Posterior vena cava (tissue), 2 donors: ENCODE results near the gene LAMTOR3. TPM values are rescaled to one million over a fixed set of nuclear protein-coding genes. Genes with fewer than 3 reads are reported as not detected.
"Not testable (repeated sequence)": the region's sequence is repeated elsewhere in the genome, so short reads cannot be mapped to it uniquely, and the experiment has no call there.

ENCODE experiments used
- DNase-seq: peaks from one replicate; pipeline ENCODE4 v3.0.0-alpha.2; 2020; ENCODE audit warnings: low spot score
- intact Hi-C, 2 donors: fragments of 100-400 bp; cut with DNase I; formaldehyde crosslinking; loops; one replicate each; pipeline versions ENCODE4 v1.14.1 to v1.14.2; 2022 to 2023
- total RNA-seq, 2 donors: library from RNA; stranded (reverse); fragmentation: NEBNext Ultra II Directional; extraction: Animal tissue kit (Norgen Biotek cat#: 25700); gene quantifications; one replicate each; pipeline ENCODE4 v1.2.1, GENCODE V29; 2021
- donor health status: DM: yes; HTN: yes; CAD: no.
- donor health status: DM: yes; HTN: yes; CAD: no.

The LAMTOR3 gene
- total RNA-seq, 2 donors from 2014 or later = 26.1 to 30.6 TPM

DNA sequence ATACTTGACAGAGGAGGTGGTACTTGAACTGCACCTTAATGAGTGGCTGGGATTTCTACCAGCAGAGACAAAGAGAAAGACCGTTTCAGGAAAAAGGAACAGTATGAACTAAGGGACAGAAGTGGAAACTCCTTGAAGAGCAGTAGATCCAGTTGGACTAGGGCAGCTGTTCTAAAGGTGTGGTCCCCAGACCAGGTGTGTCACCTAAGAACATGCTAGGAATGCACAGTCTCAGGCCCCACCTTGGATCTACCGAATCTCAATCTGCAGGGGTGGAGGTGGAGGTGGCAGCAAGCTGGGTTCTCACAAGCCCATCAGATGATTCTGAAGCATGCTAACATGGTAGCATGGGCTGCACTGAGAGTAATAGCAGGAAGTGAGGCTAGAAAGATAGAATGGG, 55.3 kb downstream of the LAMTOR3 start:
- intact Hi-C loops = no loop called here

DNA sequence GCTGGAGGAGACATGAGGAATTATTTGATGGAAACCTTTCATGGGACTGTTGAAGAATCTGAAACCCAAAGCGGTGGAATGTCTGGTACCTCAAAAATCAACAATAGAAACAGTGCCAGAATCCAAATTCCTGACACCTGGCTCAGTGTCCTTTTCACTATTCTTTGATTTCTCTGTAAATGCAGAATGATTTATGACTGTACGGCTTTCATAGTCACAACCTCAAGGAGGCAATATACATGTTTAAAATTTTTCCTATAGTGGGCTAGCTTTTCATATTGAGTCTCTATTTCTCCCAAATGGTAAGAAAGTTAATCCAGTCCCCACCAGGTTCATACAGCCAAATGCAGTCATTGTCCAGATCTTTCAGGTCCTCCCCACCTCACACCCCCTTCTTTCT, 58.3 kb downstream of the LAMTOR3 start:
- no peak for DNase-seq
- intact Hi-C loops = no loop called here

More for the DNA sequence above, 55.3 kb downstream of the LAMTOR3 start:
- DNase-seq = no peak

DNA sequence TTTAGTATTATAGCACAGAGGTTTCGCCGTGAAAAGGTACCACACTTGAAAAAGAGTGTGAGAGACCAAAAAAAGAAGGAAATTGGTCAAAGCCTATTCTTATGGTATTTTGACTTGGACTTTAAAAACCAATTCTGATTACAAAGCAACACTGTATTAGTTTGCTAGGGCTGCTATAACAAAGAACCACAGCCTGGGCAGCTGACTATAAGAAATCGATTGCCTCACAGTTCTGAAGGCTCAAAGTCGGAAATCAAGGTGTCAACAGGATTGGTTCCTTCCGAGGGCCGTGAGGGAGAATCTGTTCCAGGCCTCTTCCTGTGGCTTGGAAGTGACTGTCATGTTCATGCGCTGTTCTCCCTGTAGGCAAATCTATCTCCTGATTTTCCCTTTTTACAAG, 59.7 kb downstream of the LAMTOR3 start:
- no peak for DNase-seq
- intact Hi-C loops = no loop called here

DNA sequence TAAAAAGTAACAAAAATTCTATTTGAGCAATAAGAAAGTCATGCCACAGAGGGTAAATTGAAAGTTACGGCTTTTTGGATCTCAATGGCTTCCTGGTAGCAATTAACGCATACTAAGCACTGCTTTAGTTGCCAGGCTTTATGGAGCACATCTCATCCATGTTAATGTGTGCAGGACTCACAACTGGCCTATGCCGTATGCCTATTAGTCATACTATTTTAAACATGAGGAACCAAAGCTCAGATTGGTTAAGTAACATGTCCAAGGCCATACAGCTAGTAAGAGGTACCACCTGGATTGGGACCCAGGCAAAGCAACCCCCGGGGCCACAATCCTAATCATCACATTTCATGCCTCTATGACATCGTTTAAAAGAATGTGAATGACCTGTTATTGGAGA, 60.5 kb downstream of the LAMTOR3 start:
- intact Hi-C loops = no loop called here
- no peak for DNase-seq

DNA sequence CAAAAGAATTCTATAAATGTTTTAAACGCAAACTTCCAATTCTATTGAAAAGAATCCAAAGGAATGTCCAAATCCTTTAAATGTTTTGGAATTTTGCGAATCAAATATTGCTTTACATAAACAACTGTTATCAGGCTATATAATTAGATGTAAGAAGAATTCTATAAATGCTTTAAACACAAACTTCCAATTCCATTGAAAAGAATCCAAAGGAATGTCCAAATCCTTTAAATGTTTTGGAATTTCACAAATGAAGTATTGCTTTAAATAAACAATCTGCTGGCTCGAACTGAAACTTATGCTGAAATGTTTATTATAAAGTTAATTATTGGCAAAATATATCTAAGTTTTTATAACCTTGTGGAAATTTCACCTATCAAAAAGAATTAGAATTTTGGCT, 61.5 kb downstream of the LAMTOR3 start:
- no peak for DNase-seq
- intact Hi-C loops = no loop called here

DNA sequence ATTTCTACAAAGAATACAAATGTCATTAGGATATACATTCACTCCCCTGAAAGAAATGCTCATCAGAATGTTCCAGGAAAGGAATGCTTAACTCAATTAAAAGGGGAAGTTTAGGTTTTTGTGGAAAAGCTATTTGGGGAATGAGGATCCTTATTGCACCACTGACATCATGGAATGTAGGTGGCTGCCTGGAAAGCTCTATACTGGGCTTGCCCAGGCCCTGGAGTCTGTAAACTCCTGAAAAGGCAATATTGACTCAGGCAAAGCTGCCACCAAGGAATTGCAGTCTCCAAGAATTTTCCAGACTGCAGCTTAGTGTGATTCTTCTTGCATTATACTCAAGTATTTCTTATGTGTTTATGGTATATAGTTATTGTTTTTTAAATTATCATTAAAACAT, 61.9 kb downstream of the LAMTOR3 start:
- intact Hi-C loops = no loop called here
- DNase-seq = no peak

DNA sequence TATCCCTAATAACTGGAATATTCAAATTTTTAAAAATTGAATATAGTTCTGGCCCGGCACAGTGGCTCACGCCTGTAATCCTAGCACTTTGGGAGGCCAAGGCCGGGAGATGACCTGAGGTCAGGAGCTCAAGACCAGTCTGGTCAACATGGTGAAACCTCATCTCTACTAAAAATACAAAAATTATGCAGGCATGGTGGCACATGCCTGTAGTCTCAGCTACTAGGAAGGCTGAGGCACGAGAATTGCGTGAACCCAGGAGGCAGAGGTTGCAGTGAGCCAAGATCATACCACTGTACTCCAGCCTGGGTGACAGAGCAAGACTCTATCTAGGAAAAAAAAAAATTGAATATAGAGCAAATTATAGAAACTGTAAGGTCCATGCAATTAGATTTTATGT, 64.2 kb downstream of the LAMTOR3 start:
- intact Hi-C loops, DNase-seq: not testable (repeated sequence)

DNA sequence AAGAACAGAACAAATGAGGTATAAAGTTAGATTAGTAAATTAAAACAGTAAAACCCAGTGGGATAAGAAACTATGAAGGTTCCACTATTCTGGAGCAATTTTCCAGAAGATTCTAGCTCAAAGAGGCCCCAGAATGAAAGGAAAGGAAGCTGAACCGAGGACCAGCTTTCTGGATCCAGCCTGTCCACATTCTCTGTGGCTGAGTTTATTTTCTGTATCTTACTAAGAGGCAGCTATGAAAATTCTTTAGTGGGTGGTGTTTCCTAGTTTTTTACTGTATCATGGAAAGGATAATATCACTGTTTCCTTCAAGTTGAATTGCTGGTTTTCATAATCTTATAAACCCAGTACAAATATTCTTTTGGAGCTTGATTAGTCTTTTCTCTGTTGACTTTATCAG, 65.8 kb downstream of the LAMTOR3 start:
- intact Hi-C loops = no loop called here
- no peak for DNase-seq

Other genes with a start within 250 kb of the LAMTOR3 start
- gene C4orf54, start 236.6 kb downstream of the LAMTOR3 start, total RNA-seq = under 1 TPM; 0.09 to 0.76 TPM
- gene DAPP1, start 77.6 kb downstream of the LAMTOR3 start, total RNA-seq = 1 to 10 TPM; 1.7 to 2.8 TPM
- gene DNAJB14, start 52.2 kb upstream of the LAMTOR3 start, total RNA-seq = 10 to 100 TPM; 35.6 to 45.2 TPM
- gene H2AZ1, start 55.8 kb upstream of the LAMTOR3 start, total RNA-seq = 100 to 1,000 TPM in 1 of 2 donors, 10 to 100 TPM in 1; 69.9 to 105 TPM